Mucosa of gallbladder (tissue), 1 donor: ENCODE results near the gene FHIT. TPM values are rescaled to one million over a fixed set of nuclear protein-coding genes. Genes with fewer than 3 reads are reported as not detected.

Experiments
- DNase-seq: peaks from one replicate; pipeline ENCODE4 v3.0.0-alpha.2; 2020; ENCODE audit warnings: low spot score
- total RNA-seq: library from RNA; stranded (reverse); gene quantifications from one replicate; pipeline ENCODE4 v1.2.1, GENCODE V29; 2021
- donor health status: DM: no; HTN: no; CAD: no.

FHIT gene
- total RNA-seq, 1 donor from 2014 or later: 38.6 TPM

- DNase-seq: no peak
Observed at GRCh38 chr3:60841355-60841754, 409.9 kb downstream of the FHIT start.

GRCh38 chr3:60839246-60839645 is 412.0 kb downstream of the FHIT start:
- no peak for DNase-seq

- DNase-seq: no peak
Observed at GRCh38 chr3:60835796-60836195, 415.5 kb downstream of the FHIT start.

GRCh38 chr3:60829058-60829457 is 422.2 kb downstream of the FHIT start:
- no peak for DNase-seq

- no peak for DNase-seq
Observed at GRCh38 chr3:60827666-60828065, 423.6 kb downstream of the FHIT start.

GRCh38 chr3:60826511-60826910 is 424.7 kb downstream of the FHIT start:
- DNase-seq: no peak

GRCh38 chr3:60812502-60812901 is 438.8 kb downstream of the FHIT start:
- DNase-seq: no peak

GRCh38 chr3:60810881-60811280 is 440.4 kb downstream of the FHIT start:
- no peak for DNase-seq

- DNase-seq: no peak
Observed at GRCh38 chr3:60809857-60810610, 441.2 kb downstream of the FHIT start.

- DNase-seq: no peak
Observed at GRCh38 chr3:60803216-60804173, 447.8 kb downstream of the FHIT start.

GRCh38 chr3:60801307-60801706 is 449.9 kb downstream of the FHIT start:
- no peak for DNase-seq

- no peak for DNase-seq
Observed at GRCh38 chr3:60798456-60798855, 452.8 kb downstream of the FHIT start.

GRCh38 chr3:60792249-60792852 is 458.9 kb downstream of the FHIT start:
- no peak for DNase-seq

- DNase-seq: no peak
Observed at GRCh38 chr3:60788185-60788584, 463.1 kb downstream of the FHIT start.

GRCh38 chr3:60781935-60782334 is 469.3 kb downstream of the FHIT start:
- no peak for DNase-seq

- no peak for DNase-seq
Observed at GRCh38 chr3:60779637-60780036, 471.6 kb downstream of the FHIT start.

- DNase-seq: no peak
Observed at GRCh38 chr3:60775985-60776384, 475.3 kb downstream of the FHIT start.

- DNase-seq: no peak
Observed at GRCh38 chr3:60774617-60775016, 476.6 kb downstream of the FHIT start.

GRCh38 chr3:60772584-60772983 is 478.7 kb downstream of the FHIT start:
- no peak for DNase-seq

GRCh38 chr3:60771766-60772165 is 479.5 kb downstream of the FHIT start:
- no peak for DNase-seq

- DNase-seq: peak; percentile 16
Observed at GRCh38 chr3:60770532-60770931, 480.7 kb downstream of the FHIT start.

GRCh38 chr3:60767536-60767935 is 483.7 kb downstream of the FHIT start:
- DNase-seq: no peak
